Measurements from ENCODE around the gene MATN1. TPM values are rescaled to one million over a fixed set of nuclear protein-coding genes. Genes with fewer than 3 reads are reported as not detected.

Gene MATN1
- total and polyA plus RNA-seq, 4 donors: 0.19 TPM; not detected in 3

GRCh38 chr1:30735124-30735523 lies 11.7 kb upstream of the MATN1 start:
- H3K4me1 ChIP-seq (ENCODE audit: control insufficient read depth in 4 of 4, insufficient read depth in 4 of 4, low read length in 3 of 4): no peaks in the 10 kb centered on the region

More at GRCh38 chr1:30735124-30735523, 11.7 kb upstream of the MATN1 start:
- TF ChIP-seq EGR1 (IDR thresholded peaks at IDR 0.05; ENCODE audit: low read depth in 2 of 2) (no peak), GABPA (IDR thresholded peaks at IDR 0.05 in 1 of 2, conservative IDR thresholded peaks at IDR 0.05 in 1 of 2) (no peak), HNF4A (conservative IDR thresholded peaks at IDR 0.05) (no peak), FOXA1 (IDR thresholded peaks at IDR 0.05) (no peak), MAX (IDR thresholded peaks at IDR 0.05) (no peak), SP1 (IDR thresholded peaks at IDR 0.05) (no peak), RAD21 (IDR thresholded peaks at IDR 0.05) (no peak), TAF1 (conservative IDR thresholded peaks at IDR 0.05) (no peak), RXRA (IDR thresholded peaks at IDR 0.05) (no peak), REST (IDR thresholded peaks at IDR 0.05) (no peak), YY1 (IDR thresholded peaks at IDR 0.05) (no peak), CTCF (IDR thresholded peaks at IDR 0.05; ENCODE audit: low read depth, low read length, missing input control) (no peak), ZBTB33 (IDR thresholded peaks at IDR 0.05) (no peak), ATF3 (IDR thresholded peaks at IDR 0.05) (no peak), JUND (IDR thresholded peaks at IDR 0.05) (no peak), FOXA2 (IDR thresholded peaks at IDR 0.05) (no peak), NR2F2 (IDR thresholded peaks at IDR 0.05) (no peak), HNF4G (IDR thresholded peaks at IDR 0.05) (no peak)
- Histone ChIP-seq H3K4me3 (ENCODE audit: low read depth in 1 of 3, low read length in 3 of 3) (no peak overlapping the region), H3K27me3 (ENCODE audit: control insufficient read depth in 4 of 4, insufficient read depth in 4 of 4, low read length in 3 of 4) (no peaks in the 10 kb centered on the region), H3K9ac (ENCODE audit: low read depth in 1 of 2, low read length in 2 of 2) (no peak overlapping the region), H3K27ac (ENCODE audit: low read depth in 1 of 2, low read length in 2 of 2) (no peak overlapping the region), H3K9me3 (ENCODE audit: control insufficient read depth in 4 of 4, low read length in 3 of 4) (no peaks in the 10 kb centered on the region), H3K36me3 (ENCODE audit: control insufficient read depth in 4 of 4, insufficient read depth in 3 of 4, low read depth in 1 of 4, low read length in 3 of 4) (peaks cover 3 to 22% (median 11%) of the 10 kb centered on the region in 4 donors)
- 94% methylated on average over 6 of the region's 6 CpGs for WGBS
- DNase-seq (ENCODE audit: low spot score): no peak
